Vagina (tissue), 2 donors: ENCODE results near the gene PRDM2. TPM values are rescaled to one million over a fixed set of nuclear protein-coding genes. Genes with fewer than 3 reads are reported as not detected.
A peak's percentile ranks its signal among the peaks of the same experiment; 100 is the strongest.

Source experiments
- DNase-seq, 2 donors: peaks; one replicate each; pipeline ENCODE4 v3.0.0-alpha.2; 2017; ENCODE audit errors: extremely low spot score in 2 of 2
- H3K27ac ChIP-seq: fragments of 200-600 bp; sonication (generic); one replicate; pipeline ENCODE4 v1.5.1; 2019
- H3K27me3 ChIP-seq: fragments of 200-600 bp; sonication (generic); one replicate; pipeline ENCODE4 v1.5.1; 2019
- H3K36me3 ChIP-seq, 2 donors: fragments of 200-600 bp; sonication (generic); one replicate each; pipeline ENCODE4 v1.5.1; 2017 to 2019
- H3K4me1 ChIP-seq: fragments of 200-600 bp; sonication (generic); one replicate; pipeline ENCODE4 v1.5.1; 2019
- H3K4me3 ChIP-seq, 2 donors: fragments of 200-600 bp; sonication (generic); 1 replicate in 1 of 2; 2 replicates in 1 of 2; pipeline ENCODE4 v1.5.1; 2016 to 2019
- H3K9me3 ChIP-seq: fragments of 200-600 bp; sonication (generic); one replicate; pipeline ENCODE4 v1.5.1; 2019
- CTCF ChIP-seq, 3 experiments: fragments of 450-650 bp in 2 of 3; fragments of 200-600 bp in 1 of 3; sonication (generic) in 1 of 3; IDR thresholded peaks; one replicate each; pipeline ENCODE4 v1.5.1; 2017 to 2019; ENCODE audit warnings: antibody characterized with exemption in 3 of 3, mild to moderate bottlenecking in 2 of 3, moderate library complexity in 2 of 3
- POLR2A ChIP-seq, 2 donors: fragments of 450-650 bp; IDR thresholded peaks; one replicate each; pipeline ENCODE4 v1.6.1; 2017; ENCODE audit warnings: antibody characterized with exemption in 2 of 2, mild to moderate bottlenecking in 2 of 2, moderate library complexity in 2 of 2
- POLR2AphosphoS5 ChIP-seq, 2 donors: sonication (generic); formaldehyde crosslinking; IDR thresholded peaks; one replicate each; pipeline ENCODE4 v1.9.0; 2017; ENCODE audit warnings: antibody characterized with exemption in 2 of 2, mild to moderate bottlenecking in 2 of 2, low read depth in 1 of 2; ENCODE audit not compliant: insufficient read depth in 1 of 2
- intact Hi-C: fragments of 100-400 bp; cut with DNase I; formaldehyde crosslinking; loops from one replicate; pipeline ENCODE4 v1.15.1; 2023
- total RNA-seq: library from RNA; depleted of rRNA; stranded (reverse); fragments of >200 nt; gene quantifications from one replicate; pipeline ENCODE4 v1.2.3, GENCODE V29; 2016

Gene PRDM2
- total RNA-seq, 1 donor from 2014 or later: 56.2 TPM

GRCh38 chr1:13779930-13780329, 79.9 kb downstream of the PRDM2 start:
- no peak for TF ChIP-seq POLR2AphosphoS5 (IDR thresholded peaks at IDR 0.05; ENCODE audit: insufficient read depth in 1 of 2, low read depth in 1 of 2)
- no peak for TF ChIP-seq POLR2A (IDR thresholded peaks at IDR 0.05)
- TF ChIP-seq CTCF (IDR thresholded peaks at IDR 0.05): no peak
- Histone ChIP-seq H3K27me3 (no peaks in the 10 kb centered on the region), H3K27ac (peak overlapping the region; percentile 70), H3K4me3 (no peak overlapping the region), H3K36me3 (peaks cover 0 to 40% of the 10 kb centered on the region in 2 donors), H3K9me3 (no peaks in the 10 kb centered on the region), H3K4me1 (peaks cover 70% of the 10 kb centered on the region)
- intact Hi-C loops: no loop called here
- DNase-seq: peak in 1 of 2 donors; percentile 34

- TF ChIP-seq POLR2A (IDR thresholded peaks at IDR 0.05): no peak
- TF ChIP-seq POLR2AphosphoS5 (IDR thresholded peaks at IDR 0.05; ENCODE audit: insufficient read depth in 1 of 2, low read depth in 1 of 2): no peak
- peak overlapping the region; percentile 70 for H3K27ac ChIP-seq
- no peak overlapping the region for H3K4me3 ChIP-seq
- intact Hi-C loops: no loop called here
- no peak for DNase-seq
- H3K9me3 ChIP-seq: no peaks in the 10 kb centered on the region
- peaks cover 68% of the 10 kb centered on the region for H3K4me1 ChIP-seq
- H3K36me3 ChIP-seq: peaks cover 0 to 34% of the 10 kb centered on the region in 2 donors
- H3K27me3 ChIP-seq: no peaks in the 10 kb centered on the region
These were observed 80.8 kb downstream of the PRDM2 start for GRCh38 chr1:13780780-13781179.

- TF ChIP-seq POLR2AphosphoS5 (IDR thresholded peaks at IDR 0.05; ENCODE audit: insufficient read depth in 1 of 2, low read depth in 1 of 2): no peak
- TF ChIP-seq CTCF (IDR thresholded peaks at IDR 0.05): no peak
- TF ChIP-seq POLR2A (IDR thresholded peaks at IDR 0.05): no peak
- DNase-seq: peak in 1 of 2 donors; percentile 27
- H3K4me1 ChIP-seq: peaks cover 64% of the 10 kb centered on the region
- no peaks in the 10 kb centered on the region for H3K9me3 ChIP-seq
- no peaks in the 10 kb centered on the region for H3K27me3 ChIP-seq
- peaks cover 0 to 33% of the 10 kb centered on the region in 2 donors for H3K36me3 ChIP-seq
- H3K4me3 ChIP-seq: no peak overlapping the region
- intact Hi-C loops: no loop called here
- peak overlapping the region; percentile 70 for H3K27ac ChIP-seq
These were observed 81.2 kb downstream of the PRDM2 start for GRCh38 chr1:13781228-13781627.

GRCh38 chr1:13781907-13782633, 82.1 kb downstream of the PRDM2 start:
- TF ChIP-seq POLR2A (IDR thresholded peaks at IDR 0.05) (no peak), POLR2AphosphoS5 (IDR thresholded peaks at IDR 0.05; ENCODE audit: insufficient read depth in 1 of 2, low read depth in 1 of 2) (no peak), CTCF (IDR thresholded peaks at IDR 0.05) (no peak)
- H3K4me1 ChIP-seq: peaks cover 55% of the 10 kb centered on the region
- H3K27me3 ChIP-seq: no peaks in the 10 kb centered on the region
- H3K27ac ChIP-seq: peak overlapping the region; percentile 70
- intact Hi-C loops: no loop called here
- H3K4me3 ChIP-seq: peak overlapping the region in 1 of 2 donors; percentile 22
- peak in 1 of 2 donors; percentile 84 for DNase-seq
- no peaks in the 10 kb centered on the region for H3K9me3 ChIP-seq
- peaks cover 0 to 26% of the 10 kb centered on the region in 2 donors for H3K36me3 ChIP-seq

GRCh38 chr1:13782634-13783360, 82.8 kb downstream of the PRDM2 start:
- Histone ChIP-seq H3K27me3 (no peaks in the 10 kb centered on the region), H3K36me3 (peaks cover 0 to 23% of the 10 kb centered on the region in 2 donors), H3K4me1 (peaks cover 55% of the 10 kb centered on the region), H3K9me3 (no peaks in the 10 kb centered on the region), H3K4me3 (peak overlapping the region in 1 of 2 donors; percentile 22), H3K27ac (peak overlapping the region; percentile 70)
- DNase-seq: no peak
- no peak for TF ChIP-seq POLR2A (IDR thresholded peaks at IDR 0.05)
- TF ChIP-seq CTCF (IDR thresholded peaks at IDR 0.05): no peak
- no peak for TF ChIP-seq POLR2AphosphoS5 (IDR thresholded peaks at IDR 0.05; ENCODE audit: insufficient read depth in 1 of 2, low read depth in 1 of 2)
- intact Hi-C loops: no loop called here
